ENCODE results near the gene TMTC1. TPM values are rescaled to one million over a fixed set of nuclear protein-coding genes. Genes with fewer than 3 reads are reported as not detected.

The TMTC1 gene
- total and polyA plus RNA-seq, 10 donors = 3.4 to 210 (median 137) TPM

- intact Hi-C loops (cut with DNase I; ENCODE audit: low total_unique reads) = no loop called here
- Histone ChIP-seq H3K9me3 (no peaks in the 10 kb centered on the region), H3K36me3 (peaks cover 0 to 45% (median 11%) of the 10 kb centered on the region in 6 donors), H3K27me3 (replicated peaks in 1 of 7) (peaks cover 0 to 3% (median 0%) of the 10 kb centered on the region in 7 donors), H3K27ac (no peak overlapping the region), H3K4me3 (no peak overlapping the region), H3K4me1 (peaks cover 0 to 10% (median 0%) of the 10 kb centered on the region in 6 donors)
- WGBS, 5 donors = 70 to 86% (median 78%) methylated on average over 6 of the region's 6 CpGs
- no peak for DNase-seq
- TF ChIP-seq CTCF (IDR thresholded peaks at IDR 0.05 in 8 of 11, conservative IDR thresholded peaks at IDR 0.05 in 3 of 11) = no peak
- TF ChIP-seq POLR2A (IDR thresholded peaks at IDR 0.05) = no peak
- TF ChIP-seq POLR2AphosphoS5 (IDR thresholded peaks at IDR 0.05) = no peak
Measured at GRCh38 chr12:29510591-29511185, 273.1 kb downstream of the TMTC1 start.

- TF ChIP-seq POLR2AphosphoS5 (IDR thresholded peaks at IDR 0.05) (no peak), CTCF (IDR thresholded peaks at IDR 0.05 in 8 of 11, conservative IDR thresholded peaks at IDR 0.05 in 3 of 11) (no peak), POLR2A (IDR thresholded peaks at IDR 0.05) (no peak)
- peaks cover 0 to 10% (median 0%) of the 10 kb centered on the region in 6 donors for H3K4me1 ChIP-seq
- intact Hi-C loops (cut with DNase I; ENCODE audit: low total_unique reads) = no loop called here
- no peak overlapping the region for H3K27ac ChIP-seq
- no peaks in the 10 kb centered on the region for H3K9me3 ChIP-seq
- WGBS, 5 donors = 86 to 100% (median 90%) methylated on average over 1 of the region's 1 CpG
- no peak for DNase-seq
- H3K4me3 ChIP-seq = no peak overlapping the region
- peaks cover 0 to 3% (median 0%) of the 10 kb centered on the region in 7 donors for H3K27me3 ChIP-seq (replicated peaks in 1 of 7)
- peaks cover 0 to 42% (median 6%) of the 10 kb centered on the region in 6 donors for H3K36me3 ChIP-seq
Measured at GRCh38 chr12:29509503-29509902, 274.2 kb downstream of the TMTC1 start.

GRCh38 chr12:29508949-29509348 lies 274.8 kb downstream of the TMTC1 start:
- no peaks in the 10 kb centered on the region for H3K9me3 ChIP-seq
- peaks cover 0 to 10% (median 0%) of the 10 kb centered on the region in 6 donors for H3K4me1 ChIP-seq
- H3K4me3 ChIP-seq = no peak overlapping the region
- H3K27ac ChIP-seq = no peak overlapping the region
- peaks cover 0 to 42% (median 6%) of the 10 kb centered on the region in 6 donors for H3K36me3 ChIP-seq
- TF ChIP-seq CTCF (IDR thresholded peaks at IDR 0.05 in 8 of 11, conservative IDR thresholded peaks at IDR 0.05 in 3 of 11) (no peak), POLR2AphosphoS5 (IDR thresholded peaks at IDR 0.05) (no peak), POLR2A (IDR thresholded peaks at IDR 0.05) (no peak)
- WGBS, 5 donors = 88 to 98% (median 90%) methylated on average over 2 of the region's 2 CpGs
- intact Hi-C loops (cut with DNase I; ENCODE audit: low total_unique reads) = no loop called here
- DNase-seq = no peak
- peaks cover 0 to 3% (median 0%) of the 10 kb centered on the region in 7 donors for H3K27me3 ChIP-seq (replicated peaks in 1 of 7)

- H3K27ac ChIP-seq = no peak overlapping the region
- H3K27me3 ChIP-seq (replicated peaks in 1 of 7) = peaks cover 0 to 3% (median 0%) of the 10 kb centered on the region in 7 donors
- intact Hi-C loops (cut with DNase I; ENCODE audit: low total_unique reads) = no loop called here
- no peak for DNase-seq
- no peak overlapping the region for H3K4me3 ChIP-seq
- WGBS, 5 donors = 77 to 91% (median 89%) methylated on average over 3 of the region's 3 CpGs
- no peaks in the 10 kb centered on the region for H3K9me3 ChIP-seq
- TF ChIP-seq CTCF (IDR thresholded peaks at IDR 0.05 in 8 of 11, conservative IDR thresholded peaks at IDR 0.05 in 3 of 11) (no peak), POLR2A (IDR thresholded peaks at IDR 0.05) (no peak), POLR2AphosphoS5 (IDR thresholded peaks at IDR 0.05) (no peak)
- H3K4me1 ChIP-seq = peaks cover 0 to 10% (median 0%) of the 10 kb centered on the region in 6 donors
- peaks cover 0 to 50% (median 3%) of the 10 kb centered on the region in 6 donors for H3K36me3 ChIP-seq
Measured at GRCh38 chr12:29505122-29505521, 278.6 kb downstream of the TMTC1 start.

Data from spleen (tissue), 11 donors.